ENCODE measurements around the gene PNPLA1. TPM values are rescaled to one million over a fixed set of nuclear protein-coding genes. Genes with fewer than 3 reads are reported as not detected.

PNPLA1 gene
- polyA plus RNA-seq, 4 donors = 0.55 to 2.7 (median 1.9) TPM

GRCh38 chr6:36227379-36228228 lies 42.3 kb upstream of the PNPLA1 start:
- Histone ChIP-seq H3K36me3 (ENCODE audit: control insufficient read depth in 3 of 3, insufficient read depth in 2 of 3, low read depth in 1 of 3, low read length in 3 of 3) (peaks cover 11 to 60% (median 18%) of the 10 kb centered on the region in 3 donors), H3K9me3 (ENCODE audit: control insufficient read depth in 2 of 2, insufficient read depth in 1 of 2, low read depth in 1 of 2, low read length in 1 of 2) (no peaks in the 10 kb centered on the region), H3K4me3 (ENCODE audit: low read depth in 1 of 3, low read length in 3 of 3) (no peak overlapping the region), H3K27me3 (ENCODE audit: control insufficient read depth in 3 of 3, insufficient read depth in 3 of 3, low read length in 3 of 3) (no peaks in the 10 kb centered on the region), H3K4me1 (ENCODE audit: control insufficient read depth in 3 of 3, insufficient read depth in 2 of 3, low read depth in 1 of 3, low read length in 2 of 3) (peaks cover 5 to 69% (median 5%) of the 10 kb centered on the region in 3 donors), H3K27ac (ENCODE audit: low read depth in 1 of 3, low read length in 2 of 3) (peak overlapping the region in 2 of 3 donors; percentile 7 to 69)
- DNase-seq = peak; percentile 61 to 80
- WGBS, 3 donors = 9 to 52% (median 49%) methylated on average over 1 of the region's 1 CpG
- no peak for FAIRE-seq

- WGBS, 3 donors = 94 to 97% (median 95%) methylated on average over 5 of the region's 5 CpGs
- no peak for FAIRE-seq
These were observed 40.6 kb upstream of the PNPLA1 start for GRCh38 chr6:36229223-36229622.

GRCh38 chr6:36230371-36230770 lies 39.5 kb upstream of the PNPLA1 start:
- H3K27me3 ChIP-seq (ENCODE audit: control insufficient read depth in 3 of 3, insufficient read depth in 3 of 3, low read length in 3 of 3) = no peaks in the 10 kb centered on the region
- DNase-seq (peak in 1 of 2 donors; percentile 80), FAIRE-seq (no peak)
- H3K4me1 ChIP-seq (ENCODE audit: control insufficient read depth in 3 of 3, insufficient read depth in 2 of 3, low read depth in 1 of 3, low read length in 2 of 3) = peaks cover 2 to 49% (median 5%) of the 10 kb centered on the region in 3 donors
- no peaks in the 10 kb centered on the region for H3K9me3 ChIP-seq (ENCODE audit: control insufficient read depth in 2 of 2, insufficient read depth in 1 of 2, low read depth in 1 of 2, low read length in 1 of 2)
- H3K4me3 ChIP-seq (ENCODE audit: low read depth in 1 of 3, low read length in 3 of 3) = no peak overlapping the region
- peaks cover 12 to 69% (median 20%) of the 10 kb centered on the region in 3 donors for H3K36me3 ChIP-seq (ENCODE audit: control insufficient read depth in 3 of 3, insufficient read depth in 2 of 3, low read depth in 1 of 3, low read length in 3 of 3)
- 90 to 92% (median 92%) methylated on average over 11 of the region's 11 CpGs for WGBS, 3 donors
- H3K27ac ChIP-seq (ENCODE audit: low read depth in 1 of 3, low read length in 2 of 3) = peak overlapping the region in 1 of 3 donors; percentile 76

More at GRCh38 chr6:36229223-36229622, 40.6 kb upstream of the PNPLA1 start:
- DNase-seq = no peak
- H3K36me3 ChIP-seq (ENCODE audit: control insufficient read depth in 3 of 3, insufficient read depth in 2 of 3, low read depth in 1 of 3, low read length in 3 of 3) = peaks cover 12 to 68% (median 20%) of the 10 kb centered on the region in 3 donors
- peaks cover 5 to 61% (median 5%) of the 10 kb centered on the region in 3 donors for H3K4me1 ChIP-seq (ENCODE audit: control insufficient read depth in 3 of 3, insufficient read depth in 2 of 3, low read depth in 1 of 3, low read length in 2 of 3)
- H3K27ac ChIP-seq (ENCODE audit: low read depth in 1 of 3, low read length in 2 of 3) = peak overlapping the region in 1 of 3 donors; percentile 69
- no peaks in the 10 kb centered on the region for H3K9me3 ChIP-seq (ENCODE audit: control insufficient read depth in 2 of 2, insufficient read depth in 1 of 2, low read depth in 1 of 2, low read length in 1 of 2)
- no peak overlapping the region for H3K4me3 ChIP-seq (ENCODE audit: low read depth in 1 of 3, low read length in 3 of 3)
- H3K27me3 ChIP-seq (ENCODE audit: control insufficient read depth in 3 of 3, insufficient read depth in 3 of 3, low read length in 3 of 3) = no peaks in the 10 kb centered on the region

DNA sequence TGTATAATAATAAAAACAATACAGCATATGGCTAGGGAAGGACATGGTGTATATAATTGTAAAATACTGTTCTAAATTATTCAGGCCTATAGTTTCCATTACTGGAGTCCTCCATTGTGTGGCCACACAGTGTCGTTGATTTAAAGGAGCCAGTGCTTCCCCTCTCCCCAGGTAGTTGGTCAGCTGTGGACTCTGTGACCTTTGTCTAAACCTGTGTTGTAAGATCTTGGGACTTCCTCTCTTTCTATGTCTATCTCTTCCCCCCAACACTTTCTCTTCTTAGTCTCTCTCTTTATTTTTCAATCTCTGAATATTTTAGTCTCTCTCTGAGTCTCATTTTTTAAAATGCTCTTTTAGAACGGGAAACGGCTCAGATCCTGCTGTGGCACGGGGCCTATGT lies 37.7 kb upstream of the PNPLA1 start:
- Histone ChIP-seq H3K27ac (ENCODE audit: low read depth in 1 of 3, low read length in 2 of 3) (no peak overlapping the region), H3K27me3 (ENCODE audit: control insufficient read depth in 3 of 3, insufficient read depth in 3 of 3, low read length in 3 of 3) (no peaks in the 10 kb centered on the region), H3K9me3 (ENCODE audit: control insufficient read depth in 2 of 2, insufficient read depth in 1 of 2, low read depth in 1 of 2, low read length in 1 of 2) (no peaks in the 10 kb centered on the region), H3K36me3 (ENCODE audit: control insufficient read depth in 3 of 3, insufficient read depth in 2 of 3, low read depth in 1 of 3, low read length in 3 of 3) (peaks cover 9 to 75% (median 20%) of the 10 kb centered on the region in 3 donors), H3K4me3 (ENCODE audit: low read depth in 1 of 3, low read length in 3 of 3) (no peak overlapping the region), H3K4me1 (ENCODE audit: control insufficient read depth in 3 of 3, insufficient read depth in 2 of 3, low read depth in 1 of 3, low read length in 2 of 3) (peaks cover 0 to 39% (median 2%) of the 10 kb centered on the region in 3 donors)
- WGBS, 3 donors = 81 to 93% (median 89%) methylated on average over 4 of the region's 4 CpGs
- FAIRE-seq (no peak), DNase-seq (no peak)

GRCh38 chr6:36235309-36235708 lies 34.6 kb upstream of the PNPLA1 start:
- no peaks in the 10 kb centered on the region for H3K9me3 ChIP-seq (ENCODE audit: control insufficient read depth in 2 of 2, insufficient read depth in 1 of 2, low read depth in 1 of 2, low read length in 1 of 2)
- H3K4me1 ChIP-seq (ENCODE audit: control insufficient read depth in 3 of 3, insufficient read depth in 2 of 3, low read depth in 1 of 3, low read length in 2 of 3) = peaks cover 0 to 13% (median 2%) of the 10 kb centered on the region in 3 donors
- no peak overlapping the region for H3K27ac ChIP-seq (ENCODE audit: low read depth in 1 of 3, low read length in 2 of 3)
- 14 to 38% (median 15%) methylated on average over 3 of the region's 3 CpGs for WGBS, 3 donors
- DNase-seq (peak in 1 of 2 donors; percentile 65), FAIRE-seq (no peak)
- H3K27me3 ChIP-seq (ENCODE audit: control insufficient read depth in 3 of 3, insufficient read depth in 3 of 3, low read length in 3 of 3) = no peaks in the 10 kb centered on the region
- H3K36me3 ChIP-seq (ENCODE audit: control insufficient read depth in 3 of 3, insufficient read depth in 2 of 3, low read depth in 1 of 3, low read length in 3 of 3) = peaks cover 9 to 52% (median 11%) of the 10 kb centered on the region in 3 donors
- no peak overlapping the region for H3K4me3 ChIP-seq (ENCODE audit: low read depth in 1 of 3, low read length in 3 of 3)

GRCh38 chr6:36235862-36236261 lies 34.0 kb upstream of the PNPLA1 start:
- Histone ChIP-seq H3K4me1 (ENCODE audit: control insufficient read depth in 3 of 3, insufficient read depth in 2 of 3, low read depth in 1 of 3, low read length in 2 of 3) (peaks cover 0 to 9% (median 2%) of the 10 kb centered on the region in 3 donors), H3K36me3 (ENCODE audit: control insufficient read depth in 3 of 3, insufficient read depth in 2 of 3, low read depth in 1 of 3, low read length in 3 of 3) (peaks cover 8 to 46% (median 9%) of the 10 kb centered on the region in 3 donors), H3K9me3 (ENCODE audit: control insufficient read depth in 2 of 2, insufficient read depth in 1 of 2, low read depth in 1 of 2, low read length in 1 of 2) (no peaks in the 10 kb centered on the region), H3K4me3 (ENCODE audit: low read depth in 1 of 3, low read length in 3 of 3) (no peak overlapping the region), H3K27me3 (ENCODE audit: control insufficient read depth in 3 of 3, insufficient read depth in 3 of 3, low read length in 3 of 3) (no peaks in the 10 kb centered on the region), H3K27ac (ENCODE audit: low read depth in 1 of 3, low read length in 2 of 3) (no peak overlapping the region)
- WGBS, 3 donors = 93 to 97% (median 96%) methylated on average over 17 of the region's 17 CpGs
- DNase-seq (no peak), FAIRE-seq (no peak)

DNA sequence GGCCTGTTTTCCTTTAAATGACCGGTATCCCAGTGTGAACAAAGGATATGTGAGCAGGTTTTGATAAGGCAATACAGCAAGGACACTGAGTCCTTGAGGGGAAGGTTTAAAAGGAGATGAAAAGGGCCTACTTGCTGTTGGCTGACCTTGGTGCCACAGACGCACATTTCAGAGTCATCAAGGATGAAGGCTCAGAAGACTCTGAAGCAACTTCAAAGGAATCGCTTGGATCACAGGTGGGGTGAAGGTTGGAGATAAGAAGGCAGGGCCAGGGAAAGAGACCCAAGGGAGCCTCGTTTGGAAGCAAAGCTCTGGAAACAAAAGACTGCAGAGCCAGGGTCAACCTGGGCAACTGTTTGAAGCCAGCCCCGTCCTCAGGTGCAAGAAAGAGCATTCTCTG lies 30.1 kb upstream of the PNPLA1 start:
- no peak for DNase-seq
- Histone ChIP-seq H3K4me3 (ENCODE audit: low read depth in 1 of 3, low read length in 3 of 3) (no peak overlapping the region), H3K36me3 (ENCODE audit: control insufficient read depth in 3 of 3, insufficient read depth in 2 of 3, low read depth in 1 of 3, low read length in 3 of 3) (peaks cover 0 to 13% (median 0%) of the 10 kb centered on the region in 3 donors), H3K27ac (ENCODE audit: low read depth in 1 of 3, low read length in 2 of 3) (no peak overlapping the region), H3K4me1 (ENCODE audit: control insufficient read depth in 3 of 3, insufficient read depth in 2 of 3, low read depth in 1 of 3, low read length in 2 of 3) (peaks cover 0 to 27% (median 1%) of the 10 kb centered on the region in 3 donors), H3K27me3 (ENCODE audit: control insufficient read depth in 3 of 3, insufficient read depth in 3 of 3, low read length in 3 of 3) (no peaks in the 10 kb centered on the region), H3K9me3 (ENCODE audit: control insufficient read depth in 2 of 2, insufficient read depth in 1 of 2, low read depth in 1 of 2, low read length in 1 of 2) (no peaks in the 10 kb centered on the region)
- 26 to 54% (median 53%) methylated on average over 5 of the region's 5 CpGs for WGBS, 3 donors
- FAIRE-seq = no peak

DNA sequence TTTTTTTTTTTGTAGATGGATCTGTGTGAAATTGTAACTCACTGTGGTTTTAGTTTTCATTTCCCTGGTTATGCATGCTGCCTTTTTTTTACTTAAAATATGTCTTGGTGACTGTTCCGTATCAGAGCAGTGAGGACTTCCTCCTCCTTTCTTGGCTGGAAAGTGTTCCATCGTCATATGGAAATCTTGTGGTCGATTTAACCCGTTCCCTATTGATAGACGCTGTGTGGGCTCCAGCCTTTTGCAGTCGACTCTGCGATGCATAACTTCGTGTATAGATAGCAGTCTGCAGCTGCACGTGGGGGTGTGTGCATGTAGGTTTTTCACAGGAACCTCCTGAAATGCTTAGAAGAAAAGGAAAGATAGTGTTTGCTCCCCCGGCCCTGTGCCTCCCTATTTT lies 28.1 kb upstream of the PNPLA1 start:
- DNase-seq (no peak), FAIRE-seq (no peak)
- no peaks in the 10 kb centered on the region for H3K27me3 ChIP-seq (ENCODE audit: control insufficient read depth in 3 of 3, insufficient read depth in 3 of 3, low read length in 3 of 3)
- 52 to 74% (median 60%) methylated on average over 10 of the region's 10 CpGs for WGBS, 3 donors
- peaks cover 0 to 46% (median 2%) of the 10 kb centered on the region in 3 donors for H3K4me1 ChIP-seq (ENCODE audit: control insufficient read depth in 3 of 3, insufficient read depth in 2 of 3, low read depth in 1 of 3, low read length in 2 of 3)
- H3K9me3 ChIP-seq (ENCODE audit: control insufficient read depth in 2 of 2, insufficient read depth in 1 of 2, low read depth in 1 of 2, low read length in 1 of 2) = no peaks in the 10 kb centered on the region
- no peaks in the 10 kb centered on the region for H3K36me3 ChIP-seq (ENCODE audit: control insufficient read depth in 3 of 3, insufficient read depth in 2 of 3, low read depth in 1 of 3, low read length in 3 of 3)
- H3K27ac ChIP-seq (ENCODE audit: low read depth in 1 of 3, low read length in 2 of 3) = no peak overlapping the region
- no peak overlapping the region for H3K4me3 ChIP-seq (ENCODE audit: low read depth in 1 of 3, low read length in 3 of 3)

Measured in small intestine (tissue), 7 donors.